Measurements from ENCODE around the gene TAGLN2.

TAGLN2 gene

DNA sequence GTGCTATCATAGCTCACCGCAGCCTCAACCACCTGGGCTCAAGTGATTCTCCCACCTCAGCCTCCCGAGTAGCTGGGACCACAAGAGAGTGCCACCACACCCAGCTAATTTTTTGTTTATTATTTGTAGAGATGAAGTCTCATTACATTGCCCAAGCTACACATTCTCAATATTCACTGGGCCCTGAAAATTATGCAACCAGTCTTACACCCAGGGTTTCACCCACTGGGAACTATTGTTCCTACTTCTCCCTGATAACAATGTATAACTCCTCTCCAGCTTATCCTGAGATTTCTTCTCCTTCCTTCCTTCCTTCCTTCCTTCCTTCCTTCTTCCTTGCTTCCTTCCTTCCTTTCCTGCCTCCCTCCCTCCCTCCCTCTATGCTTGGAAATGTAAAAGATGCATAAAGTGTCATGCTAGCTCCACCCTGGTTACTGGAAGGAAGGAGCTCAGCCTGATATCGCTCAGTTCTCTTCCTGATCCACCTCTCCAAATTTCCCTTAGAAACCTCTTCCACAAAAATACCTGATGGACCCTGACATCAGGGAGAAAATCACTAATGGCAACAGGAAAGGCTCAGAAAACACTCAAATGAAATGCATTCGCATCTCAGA, 51.7 kb downstream of the TAGLN2 start:
- no peak overlapping the region for H2AK5ac ChIP-seq (ENCODE audit: low read length, severe bottlenecking)
- no peak overlapping the region for H3K9ac ChIP-seq (ENCODE audit: low read length)
- H2AFZ ChIP-seq (ENCODE audit: low read depth, low read length): no peak overlapping the region
- no peak overlapping the region for H4K8ac ChIP-seq (ENCODE audit: low read length)
- DNase-seq: no peak
- peaks cover 0 to 6% of the 10 kb centered on the region in 2 experiments for H3K36me3 ChIP-seq (ENCODE audit: control insufficient read depth in 1 of 2, insufficient read depth in 2 of 2, low read depth in 1 of 2, low read length in 2 of 2)
- no peak overlapping the region for H2BK12ac ChIP-seq (ENCODE audit: low read length in 2 of 2)
- no peak overlapping the region for H3K14ac ChIP-seq (ENCODE audit: low read length in 2 of 2)
- H3K4ac ChIP-seq (ENCODE audit: low read depth in 1 of 2, low read length in 2 of 2): no peak overlapping the region
- no peaks in the 10 kb centered on the region for H3K9me3 ChIP-seq (ENCODE audit: control insufficient read depth, low read length)
- no peak overlapping the region for H2BK15ac ChIP-seq (ENCODE audit: low read depth, poor library complexity, severe bottlenecking)
- H2BK120ac ChIP-seq (ENCODE audit: low read depth, low read length): no peak overlapping the region
- no peaks in the 10 kb centered on the region for H3K27me3 ChIP-seq (ENCODE audit: control insufficient read depth in 1 of 2, insufficient read depth in 1 of 2, low read length in 2 of 2)
- H3K23ac ChIP-seq (ENCODE audit: low read length in 2 of 2): no peak overlapping the region
- no peak overlapping the region for H3K4me3 ChIP-seq (ENCODE audit: insufficient read depth in 1 of 2, low read depth in 1 of 2, low read length in 2 of 2)
- H3K18ac ChIP-seq (ENCODE audit: low read depth in 1 of 2, low read length in 2 of 2): no peak overlapping the region
- no peak overlapping the region for H4K91ac ChIP-seq (ENCODE audit: low read length)
- H3K27ac ChIP-seq (ENCODE audit: low read length, poor library complexity, severe bottlenecking): no peak overlapping the region
- H3K4me2 ChIP-seq (ENCODE audit: low read length, poor library complexity, severe bottlenecking): no peak overlapping the region
- H3K4me1 ChIP-seq (ENCODE audit: control insufficient read depth, insufficient read depth, low read depth, low read length): peaks cover 12% of the 10 kb centered on the region
- 94% methylated on average over 3 of the region's 4 CpGs for WGBS
- H3K79me1 ChIP-seq (replicated peaks; ENCODE audit: low read length, poor library complexity, severe bottlenecking): no peaks in the 10 kb centered on the region
- H2BK5ac ChIP-seq (ENCODE audit: low read depth, low read length, poor library complexity, severe bottlenecking): no peak overlapping the region

DNA sequence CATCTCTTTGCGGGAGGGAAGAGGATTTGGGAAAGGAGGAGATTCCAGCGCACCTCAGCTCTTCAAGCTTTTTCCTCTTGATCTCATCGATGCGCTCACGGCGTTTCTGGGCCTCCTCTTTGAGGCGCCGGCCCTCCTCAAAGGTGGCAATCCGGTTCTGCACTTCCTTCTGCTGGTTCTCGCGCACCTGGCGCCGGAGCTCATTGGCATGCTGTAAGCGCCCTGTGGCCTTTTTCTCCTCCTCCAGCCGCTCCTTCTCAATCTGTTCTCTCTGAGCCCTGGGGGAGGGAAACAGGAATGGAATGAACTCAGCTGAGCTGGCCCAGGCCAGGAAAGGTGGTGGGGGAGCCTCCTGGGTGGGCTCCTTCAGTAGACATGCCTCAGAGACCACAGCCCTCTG, 52.4 kb downstream of the TAGLN2 start:
- Histone ChIP-seq H3K14ac (ENCODE audit: low read length in 2 of 2) (no peak overlapping the region), H2AK5ac (ENCODE audit: low read length, severe bottlenecking) (no peak overlapping the region), H2BK12ac (ENCODE audit: low read length in 2 of 2) (no peak overlapping the region), H3K4me1 (ENCODE audit: control insufficient read depth, insufficient read depth, low read depth, low read length) (peaks cover 16% of the 10 kb centered on the region), H3K18ac (ENCODE audit: low read depth in 1 of 2, low read length in 2 of 2) (no peak overlapping the region), H4K91ac (ENCODE audit: low read length) (no peak overlapping the region), H2BK5ac (ENCODE audit: low read depth, low read length, poor library complexity, severe bottlenecking) (no peak overlapping the region), H3K4me2 (ENCODE audit: low read length, poor library complexity, severe bottlenecking) (no peak overlapping the region), H3K9ac (ENCODE audit: low read length) (no peak overlapping the region), H2BK120ac (ENCODE audit: low read depth, low read length) (no peak overlapping the region), H3K27me3 (ENCODE audit: control insufficient read depth in 1 of 2, insufficient read depth in 1 of 2, low read length in 2 of 2) (no peaks in the 10 kb centered on the region), H3K27ac (ENCODE audit: low read length, poor library complexity, severe bottlenecking) (no peak overlapping the region), H3K79me1 (replicated peaks; ENCODE audit: low read length, poor library complexity, severe bottlenecking) (no peaks in the 10 kb centered on the region), H3K4me3 (ENCODE audit: insufficient read depth in 1 of 2, low read depth in 1 of 2, low read length in 2 of 2) (no peak overlapping the region), H3K23ac (ENCODE audit: low read length in 2 of 2) (no peak overlapping the region), H4K8ac (ENCODE audit: low read length) (no peak overlapping the region), H3K4ac (ENCODE audit: low read depth in 1 of 2, low read length in 2 of 2) (no peak overlapping the region), H3K9me3 (ENCODE audit: control insufficient read depth, low read length) (no peaks in the 10 kb centered on the region), H2BK15ac (ENCODE audit: low read depth, poor library complexity, severe bottlenecking) (no peak overlapping the region), H3K36me3 (ENCODE audit: control insufficient read depth in 1 of 2, insufficient read depth in 2 of 2, low read depth in 1 of 2, low read length in 2 of 2) (peaks cover 0 to 6% of the 10 kb centered on the region in 2 experiments), H2AFZ (ENCODE audit: low read depth, low read length) (no peak overlapping the region)
- no peak for DNase-seq
- 72% methylated on average over 13 of the region's 15 CpGs for WGBS

DNA sequence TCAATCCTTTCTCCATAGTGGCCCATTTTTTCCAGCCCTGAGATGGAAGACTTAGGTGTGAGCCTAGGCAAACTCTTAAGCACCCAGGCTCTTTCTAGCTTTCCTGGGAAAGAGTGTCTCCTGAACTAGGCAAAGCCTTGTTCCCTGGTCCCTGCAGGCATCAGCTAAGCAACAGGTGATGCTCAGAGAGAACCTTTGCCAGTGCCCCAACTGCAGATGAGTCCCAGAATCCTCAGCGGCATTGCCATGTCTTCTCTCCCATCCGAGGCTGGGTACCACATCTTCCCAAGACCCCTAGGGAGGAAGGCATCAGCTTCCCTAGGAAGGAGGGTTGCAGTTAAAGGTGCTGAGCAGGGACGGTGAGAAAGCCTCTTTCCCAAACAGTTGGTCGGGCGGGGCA, 54.6 kb downstream of the TAGLN2 start:
- no peak overlapping the region for H3K9ac ChIP-seq (ENCODE audit: low read length)
- no peak overlapping the region for H2AFZ ChIP-seq (ENCODE audit: low read depth, low read length)
- no peak overlapping the region for H3K4me3 ChIP-seq (ENCODE audit: insufficient read depth in 1 of 2, low read depth in 1 of 2, low read length in 2 of 2)
- no peak for DNase-seq
- H3K36me3 ChIP-seq (ENCODE audit: control insufficient read depth in 1 of 2, insufficient read depth in 2 of 2, low read depth in 1 of 2, low read length in 2 of 2): peaks cover 0 to 9% of the 10 kb centered on the region in 2 experiments
- no peak overlapping the region for H2BK15ac ChIP-seq (ENCODE audit: low read depth, poor library complexity, severe bottlenecking)
- no peak overlapping the region for H3K18ac ChIP-seq (ENCODE audit: low read depth in 1 of 2, low read length in 2 of 2)
- no peak overlapping the region for H3K4ac ChIP-seq (ENCODE audit: low read depth in 1 of 2, low read length in 2 of 2)
- no peaks in the 10 kb centered on the region for H3K79me1 ChIP-seq (replicated peaks; ENCODE audit: low read length, poor library complexity, severe bottlenecking)
- H3K14ac ChIP-seq (ENCODE audit: low read length in 2 of 2): no peak overlapping the region
- no peak overlapping the region for H4K8ac ChIP-seq (ENCODE audit: low read length)
- H2AK5ac ChIP-seq (ENCODE audit: low read length, severe bottlenecking): peak overlapping the region; percentile 3
- no peaks in the 10 kb centered on the region for H3K9me3 ChIP-seq (ENCODE audit: control insufficient read depth, low read length)
- H3K27ac ChIP-seq (ENCODE audit: low read length, poor library complexity, severe bottlenecking): no peak overlapping the region
- H4K91ac ChIP-seq (ENCODE audit: low read length): no peak overlapping the region
- H3K27me3 ChIP-seq (ENCODE audit: control insufficient read depth in 1 of 2, insufficient read depth in 1 of 2, low read length in 2 of 2): no peaks in the 10 kb centered on the region
- no peak overlapping the region for H3K4me2 ChIP-seq (ENCODE audit: low read length, poor library complexity, severe bottlenecking)
- 94% methylated on average over 5 of the region's 5 CpGs for WGBS
- H3K23ac ChIP-seq (ENCODE audit: low read length in 2 of 2): no peak overlapping the region
- H2BK12ac ChIP-seq (ENCODE audit: low read length in 2 of 2): no peak overlapping the region
- H2BK120ac ChIP-seq (ENCODE audit: low read depth, low read length): no peak overlapping the region
- peaks cover 26% of the 10 kb centered on the region for H3K4me1 ChIP-seq (ENCODE audit: control insufficient read depth, insufficient read depth, low read depth, low read length)
- no peak overlapping the region for H2BK5ac ChIP-seq (ENCODE audit: low read depth, low read length, poor library complexity, severe bottlenecking)

DNA sequence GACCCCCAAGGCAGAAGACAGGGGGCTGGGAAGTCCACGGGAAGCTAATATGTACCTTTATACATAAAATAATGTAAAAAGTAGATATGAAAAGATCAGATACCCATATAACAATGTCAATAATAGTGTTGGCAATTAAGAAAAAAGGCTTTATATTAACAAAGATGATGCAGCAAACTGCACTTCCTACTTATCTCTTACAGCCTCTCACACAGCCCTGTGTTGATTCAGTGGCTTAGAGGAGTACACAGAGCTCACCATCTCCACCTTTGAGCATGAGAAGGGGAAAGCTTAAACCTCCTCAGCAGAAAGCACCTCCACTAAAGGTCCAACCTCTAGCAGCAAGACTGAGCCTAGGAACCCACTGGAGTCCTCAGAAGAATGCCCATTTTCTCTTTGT, 55.7 kb downstream of the TAGLN2 start:
- Histone ChIP-seq H3K9me3 (ENCODE audit: control insufficient read depth, low read length) (no peaks in the 10 kb centered on the region), H3K27ac (ENCODE audit: low read length, poor library complexity, severe bottlenecking) (peak overlapping the region; percentile 39), H3K79me1 (replicated peaks; ENCODE audit: low read length, poor library complexity, severe bottlenecking) (no peaks in the 10 kb centered on the region), H4K8ac (ENCODE audit: low read length) (no peak overlapping the region), H2BK120ac (ENCODE audit: low read depth, low read length) (no peak overlapping the region), H3K36me3 (ENCODE audit: control insufficient read depth in 1 of 2, insufficient read depth in 2 of 2, low read depth in 1 of 2, low read length in 2 of 2) (peaks cover 0 to 9% of the 10 kb centered on the region in 2 experiments), H2BK5ac (ENCODE audit: low read depth, low read length, poor library complexity, severe bottlenecking) (no peak overlapping the region), H3K9ac (ENCODE audit: low read length) (peak overlapping the region; percentile 5), H3K4me2 (ENCODE audit: low read length, poor library complexity, severe bottlenecking) (no peak overlapping the region), H4K91ac (ENCODE audit: low read length) (no peak overlapping the region), H2AK5ac (ENCODE audit: low read length, severe bottlenecking) (peak overlapping the region; percentile 15), H3K4ac (ENCODE audit: low read depth in 1 of 2, low read length in 2 of 2) (no peak overlapping the region), H3K4me1 (ENCODE audit: control insufficient read depth, insufficient read depth, low read depth, low read length) (peaks cover 26% of the 10 kb centered on the region), H3K27me3 (ENCODE audit: control insufficient read depth in 1 of 2, insufficient read depth in 1 of 2, low read length in 2 of 2) (no peaks in the 10 kb centered on the region), H3K14ac (ENCODE audit: low read length in 2 of 2) (no peak overlapping the region), H2BK15ac (ENCODE audit: low read depth, poor library complexity, severe bottlenecking) (no peak overlapping the region), H3K23ac (ENCODE audit: low read length in 2 of 2) (no peak overlapping the region), H2AFZ (ENCODE audit: low read depth, low read length) (no peak overlapping the region), H3K4me3 (ENCODE audit: insufficient read depth in 1 of 2, low read depth in 1 of 2, low read length in 2 of 2) (no peak overlapping the region), H3K18ac (ENCODE audit: low read depth in 1 of 2, low read length in 2 of 2) (no peak overlapping the region), H2BK12ac (ENCODE audit: low read length in 2 of 2) (no peak overlapping the region)
- no CpG with 5 or more reads among the region's 1 CpG for WGBS
- DNase-seq: no peak
